ENCODE measurements around the gene ATP12A. TPM values are rescaled to one million over a fixed set of nuclear protein-coding genes. Genes with fewer than 3 reads are reported as not detected.

ATP12A gene
- total and polyA plus RNA-seq, 9 donors: 0.05 TPM; not detected in 8

- no peaks in the 10 kb centered on the region for H3K27me3 ChIP-seq
- H3K4me1 ChIP-seq (ENCODE audit: insufficient read depth): no peaks in the 10 kb centered on the region
- DNase-seq: no peak
- TF ChIP-seq CTCF (IDR thresholded peaks at IDR 0.05): no peak
- TF ChIP-seq EP300 (IDR thresholded peaks at IDR 0.05): no peak
- no peak for TF ChIP-seq POLR2A (IDR thresholded peaks at IDR 0.05)
- WGBS, 3 donors: 87 to 92% (median 89%) methylated on average over 7 of the region's 7 CpGs
- H3K36me3 ChIP-seq: no peaks in the 10 kb centered on the region
- no peaks in the 10 kb centered on the region for H3K9me3 ChIP-seq
- intact Hi-C loops (cut with DNase I): no loop called here
- no peak overlapping the region for H3K4me3 ChIP-seq
- H3K27ac ChIP-seq: no peak overlapping the region
Observed at GRCh38 chr13:24651718-24652345, 28.4 kb upstream of the ATP12A start.

GRCh38 chr13:24652359-24652758 lies 27.8 kb upstream of the ATP12A start:
- 82 to 96% (median 84%) methylated on average over 3 of the region's 3 CpGs for WGBS, 3 donors

GRCh38 chr13:24654741-24655140 lies 25.5 kb upstream of the ATP12A start:
- 43 to 61% (median 48%) methylated on average over 7 of the region's 7 CpGs for WGBS, 3 donors
- Histone ChIP-seq H3K4me3 (no peak overlapping the region), H3K36me3 (no peaks in the 10 kb centered on the region), H3K4me1 (ENCODE audit: insufficient read depth) (no peaks in the 10 kb centered on the region), H3K27me3 (no peaks in the 10 kb centered on the region), H3K9me3 (no peaks in the 10 kb centered on the region), H3K27ac (no peak overlapping the region)
- TF ChIP-seq CTCF (IDR thresholded peaks at IDR 0.05): no peak
- no peak for TF ChIP-seq POLR2A (IDR thresholded peaks at IDR 0.05)
- no peak for DNase-seq
- intact Hi-C loops (cut with DNase I): no loop called here

More at GRCh38 chr13:24652359-24652758, 27.8 kb upstream of the ATP12A start:
- DNase-seq: no peak
- Histone ChIP-seq H3K9me3 (no peaks in the 10 kb centered on the region), H3K4me1 (ENCODE audit: insufficient read depth) (no peaks in the 10 kb centered on the region), H3K36me3 (no peaks in the 10 kb centered on the region), H3K27ac (no peak overlapping the region), H3K27me3 (no peaks in the 10 kb centered on the region), H3K4me3 (no peak overlapping the region)
- intact Hi-C loops (cut with DNase I): no loop called here
- TF ChIP-seq POLR2A (IDR thresholded peaks at IDR 0.05) (no peak), CTCF (IDR thresholded peaks at IDR 0.05) (no peak), EP300 (IDR thresholded peaks at IDR 0.05) (no peak)

- H3K36me3 ChIP-seq: no peaks in the 10 kb centered on the region
- H3K4me1 ChIP-seq (ENCODE audit: insufficient read depth): no peaks in the 10 kb centered on the region
- TF ChIP-seq POLR2A (IDR thresholded peaks at IDR 0.05) (no peak), CTCF (IDR thresholded peaks at IDR 0.05) (no peak), EP300 (IDR thresholded peaks at IDR 0.05) (no peak)
- no peak overlapping the region for H3K4me3 ChIP-seq
- H3K27me3 ChIP-seq: no peaks in the 10 kb centered on the region
- no peak overlapping the region for H3K27ac ChIP-seq
- 68 to 75% (median 69%) methylated on average over 3 of the region's 3 CpGs for WGBS, 3 donors
- intact Hi-C loops (cut with DNase I): no loop called here
- no peaks in the 10 kb centered on the region for H3K9me3 ChIP-seq
- no peak for DNase-seq
Observed at GRCh38 chr13:24659239-24659638, 21.0 kb upstream of the ATP12A start.

All from ovary (tissue), 9 donors.